Neural cell (in vitro differentiated cells): ENCODE measurements around the gene C12orf60.

Experiments
- EP300 ChIP-seq: fragments of 450-650 bp; conservative IDR thresholded peaks from 2 replicates; pipeline ENCODE4 v1.6.1; 2014; ENCODE audit warnings: antibody characterized with exemption, mild to moderate bottlenecking, moderate library complexity; ENCODE audit not compliant: poor library complexity, severe bottlenecking
- MXI1 ChIP-seq: fragments of 450-650 bp; conservative IDR thresholded peaks from 2 replicates; pipeline ENCODE4 v1.6.1; 2014; ENCODE audit warnings: antibody characterized with exemption, mild to moderate bottlenecking; ENCODE audit not compliant: poor library complexity, severe bottlenecking
- POLR2AphosphoS5 ChIP-seq: IDR thresholded peaks from 2 replicates; pipeline ENCODE4 v1.6.1; 2012
- TF ChIP-seq, protein P1 (sequence below): fragments of 450-650 bp; IDR thresholded peaks from 2 replicates; pipeline ENCODE4 v1.5.1; 2014; ENCODE audit warnings: antibody characterized with exemption, mild to moderate bottlenecking, moderate library complexity; ENCODE audit not compliant: poor library complexity, severe bottlenecking
- TF ChIP-seq, protein P2 (sequence below): IDR thresholded peaks from 2 replicates; pipeline ENCODE4 v1.6.1; 2012; ENCODE audit warnings: borderline replicate concordance

DNA sequence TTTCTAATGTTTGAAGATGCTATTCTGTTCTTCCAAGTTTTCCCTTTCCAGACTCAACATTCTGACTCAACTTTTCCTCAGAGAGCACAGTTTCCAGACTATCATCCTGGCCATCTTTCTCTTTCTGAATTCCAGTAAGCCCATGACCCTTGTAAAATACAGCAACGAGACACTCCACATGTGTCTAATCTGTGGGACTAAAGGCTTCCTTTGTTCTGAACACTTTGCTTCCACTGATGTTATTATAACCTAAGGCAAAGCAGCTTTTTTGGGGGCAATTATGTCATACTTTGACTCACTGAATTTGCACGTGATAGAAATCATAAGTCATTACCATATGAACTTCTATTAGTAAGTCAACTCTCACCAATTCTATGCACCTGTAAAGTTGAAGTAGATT is 46.2 kb downstream of the C12orf60 start:
- TF ChIP-seq, protein P1, sequence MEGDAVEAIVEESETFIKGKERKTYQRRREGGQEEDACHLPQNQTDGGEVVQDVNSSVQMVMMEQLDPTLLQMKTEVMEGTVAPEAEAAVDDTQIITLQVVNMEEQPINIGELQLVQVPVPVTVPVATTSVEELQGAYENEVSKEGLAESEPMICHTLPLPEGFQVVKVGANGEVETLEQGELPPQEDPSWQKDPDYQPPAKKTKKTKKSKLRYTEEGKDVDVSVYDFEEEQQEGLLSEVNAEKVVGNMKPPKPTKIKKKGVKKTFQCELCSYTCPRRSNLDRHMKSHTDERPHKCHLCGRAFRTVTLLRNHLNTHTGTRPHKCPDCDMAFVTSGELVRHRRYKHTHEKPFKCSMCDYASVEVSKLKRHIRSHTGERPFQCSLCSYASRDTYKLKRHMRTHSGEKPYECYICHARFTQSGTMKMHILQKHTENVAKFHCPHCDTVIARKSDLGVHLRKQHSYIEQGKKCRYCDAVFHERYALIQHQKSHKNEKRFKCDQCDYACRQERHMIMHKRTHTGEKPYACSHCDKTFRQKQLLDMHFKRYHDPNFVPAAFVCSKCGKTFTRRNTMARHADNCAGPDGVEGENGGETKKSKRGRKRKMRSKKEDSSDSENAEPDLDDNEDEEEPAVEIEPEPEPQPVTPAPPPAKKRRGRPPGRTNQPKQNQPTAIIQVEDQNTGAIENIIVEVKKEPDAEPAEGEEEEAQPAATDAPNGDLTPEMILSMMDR: no peak
- no peak for TF ChIP-seq POLR2AphosphoS5
- TF ChIP-seq EP300: no peak
- no peak for TF ChIP-seq MXI1
- TF ChIP-seq, protein P2, sequence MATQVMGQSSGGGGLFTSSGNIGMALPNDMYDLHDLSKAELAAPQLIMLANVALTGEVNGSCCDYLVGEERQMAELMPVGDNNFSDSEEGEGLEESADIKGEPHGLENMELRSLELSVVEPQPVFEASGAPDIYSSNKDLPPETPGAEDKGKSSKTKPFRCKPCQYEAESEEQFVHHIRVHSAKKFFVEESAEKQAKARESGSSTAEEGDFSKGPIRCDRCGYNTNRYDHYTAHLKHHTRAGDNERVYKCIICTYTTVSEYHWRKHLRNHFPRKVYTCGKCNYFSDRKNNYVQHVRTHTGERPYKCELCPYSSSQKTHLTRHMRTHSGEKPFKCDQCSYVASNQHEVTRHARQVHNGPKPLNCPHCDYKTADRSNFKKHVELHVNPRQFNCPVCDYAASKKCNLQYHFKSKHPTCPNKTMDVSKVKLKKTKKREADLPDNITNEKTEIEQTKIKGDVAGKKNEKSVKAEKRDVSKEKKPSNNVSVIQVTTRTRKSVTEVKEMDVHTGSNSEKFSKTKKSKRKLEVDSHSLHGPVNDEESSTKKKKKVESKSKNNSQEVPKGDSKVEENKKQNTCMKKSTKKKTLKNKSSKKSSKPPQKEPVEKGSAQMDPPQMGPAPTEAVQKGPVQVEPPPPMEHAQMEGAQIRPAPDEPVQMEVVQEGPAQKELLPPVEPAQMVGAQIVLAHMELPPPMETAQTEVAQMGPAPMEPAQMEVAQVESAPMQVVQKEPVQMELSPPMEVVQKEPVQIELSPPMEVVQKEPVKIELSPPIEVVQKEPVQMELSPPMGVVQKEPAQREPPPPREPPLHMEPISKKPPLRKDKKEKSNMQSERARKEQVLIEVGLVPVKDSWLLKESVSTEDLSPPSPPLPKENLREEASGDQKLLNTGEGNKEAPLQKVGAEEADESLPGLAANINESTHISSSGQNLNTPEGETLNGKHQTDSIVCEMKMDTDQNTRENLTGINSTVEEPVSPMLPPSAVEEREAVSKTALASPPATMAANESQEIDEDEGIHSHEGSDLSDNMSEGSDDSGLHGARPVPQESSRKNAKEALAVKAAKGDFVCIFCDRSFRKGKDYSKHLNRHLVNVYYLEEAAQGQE: no peak
